CD4-positive, alpha-beta T cell treated with Interleukin-15 for 1 hour (primary cell): Measurements from ENCODE around the gene FN1.

Experiments
- DNase-seq: peaks from one replicate; pipeline ENCODE4 v3.0.0-alpha.2; 2020

FN1 gene

DNA sequence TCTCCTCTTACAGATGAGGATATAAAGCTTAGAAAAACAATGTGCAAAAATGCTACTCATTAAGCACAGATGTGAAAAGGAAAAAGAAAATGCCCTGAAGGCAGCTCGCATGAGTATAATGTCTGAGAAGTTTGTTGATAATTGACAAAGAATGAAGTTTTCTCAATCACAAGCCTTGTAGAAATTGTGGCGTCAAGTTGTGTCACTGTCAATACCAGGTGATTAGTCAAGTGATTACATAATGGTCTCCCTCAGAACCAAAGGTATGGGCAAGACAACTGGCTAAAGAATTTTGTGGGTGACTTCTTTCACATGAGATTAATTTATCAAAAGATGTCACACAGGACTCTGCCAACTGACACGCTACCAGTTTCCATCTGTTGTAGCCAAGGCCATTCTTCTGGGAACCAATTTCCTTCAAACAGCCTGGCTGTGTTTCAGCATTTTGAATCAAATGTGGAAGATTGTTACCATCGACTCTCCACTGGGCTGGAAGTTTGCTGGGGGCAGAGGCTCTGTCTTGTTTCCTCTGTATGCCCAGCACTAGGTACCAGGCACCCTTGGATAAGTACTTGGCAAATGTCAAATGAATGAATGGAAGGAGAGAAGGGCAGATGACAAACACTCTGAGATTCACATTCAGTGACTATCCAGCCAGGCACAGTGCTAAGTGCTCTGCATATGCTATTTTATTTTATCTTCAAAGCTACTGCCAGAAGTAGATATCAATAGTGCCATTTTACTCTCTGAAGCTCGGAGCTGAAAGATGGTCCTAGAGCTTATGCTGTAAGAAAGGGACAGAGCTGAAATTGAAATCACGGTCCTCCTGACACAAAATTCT lies 5.9 kb upstream of the FN1 start:
- no peak for DNase-seq

DNA sequence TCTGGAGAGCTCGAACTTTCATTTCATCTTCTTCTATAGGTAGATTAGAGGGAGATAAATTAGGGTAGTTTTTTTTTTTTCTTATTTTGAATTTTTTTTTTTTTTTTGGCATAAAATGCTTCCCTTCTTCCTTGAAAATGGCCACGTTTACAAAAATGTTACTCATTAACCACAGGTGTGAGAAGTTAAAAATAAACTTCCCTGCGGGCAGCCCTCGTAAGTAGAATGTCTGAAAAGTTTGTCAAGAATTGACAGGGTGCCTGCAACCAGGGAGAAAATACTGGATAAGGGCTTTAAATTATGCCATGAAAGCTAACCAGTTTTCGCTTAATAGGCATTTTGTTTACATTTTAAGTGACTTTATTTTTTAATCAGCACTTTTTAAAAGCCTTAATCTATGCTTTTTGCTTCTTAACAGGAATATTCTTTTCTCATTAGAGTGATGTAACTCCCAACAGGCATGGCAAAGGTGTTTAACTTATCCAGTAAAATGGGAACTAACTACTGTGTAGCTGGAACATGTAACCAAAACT lies 4.2 kb upstream of the FN1 start:
- DNase-seq, result no peak

DNA sequence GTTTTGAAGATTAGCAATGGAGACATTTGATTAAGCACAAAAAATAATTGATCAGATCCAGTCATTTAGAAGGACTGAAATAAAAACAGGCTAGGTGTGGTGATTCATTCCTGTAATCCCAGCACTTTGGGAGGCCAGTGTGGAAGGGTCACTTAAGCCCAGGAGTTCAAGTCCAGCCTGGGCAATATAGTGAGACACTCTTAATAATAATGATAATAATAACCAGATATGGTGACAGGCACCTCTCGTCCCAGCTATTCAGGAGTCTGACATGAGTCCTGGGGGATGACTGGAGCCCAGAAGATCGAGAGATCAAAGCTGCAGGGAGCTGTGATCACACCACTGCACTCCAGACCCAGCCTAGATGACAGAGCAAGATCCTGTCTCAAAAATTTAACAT lies 3.5 kb upstream of the FN1 start:
- no peak for DNase-seq

DNA sequence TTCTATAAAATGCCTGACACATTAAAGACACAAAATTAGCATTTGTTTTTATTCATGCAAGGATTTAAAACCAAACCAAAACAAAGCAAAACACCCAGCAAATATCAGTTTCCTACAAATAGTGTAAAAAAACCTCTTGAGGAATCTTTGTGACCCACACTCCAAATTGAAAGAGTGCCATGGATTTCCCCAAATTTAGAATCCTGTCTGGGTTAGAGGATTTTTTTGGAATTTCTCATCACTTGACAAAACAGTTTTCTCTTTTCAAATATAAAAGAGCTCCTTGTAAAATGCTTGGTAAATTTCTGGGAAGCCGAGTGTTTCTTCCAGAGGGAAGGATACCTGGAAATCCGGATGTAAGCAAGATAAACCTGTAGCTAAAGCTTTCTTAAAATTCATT lies 1.7 kb upstream of the FN1 start:
- no peak for DNase-seq

DNA sequence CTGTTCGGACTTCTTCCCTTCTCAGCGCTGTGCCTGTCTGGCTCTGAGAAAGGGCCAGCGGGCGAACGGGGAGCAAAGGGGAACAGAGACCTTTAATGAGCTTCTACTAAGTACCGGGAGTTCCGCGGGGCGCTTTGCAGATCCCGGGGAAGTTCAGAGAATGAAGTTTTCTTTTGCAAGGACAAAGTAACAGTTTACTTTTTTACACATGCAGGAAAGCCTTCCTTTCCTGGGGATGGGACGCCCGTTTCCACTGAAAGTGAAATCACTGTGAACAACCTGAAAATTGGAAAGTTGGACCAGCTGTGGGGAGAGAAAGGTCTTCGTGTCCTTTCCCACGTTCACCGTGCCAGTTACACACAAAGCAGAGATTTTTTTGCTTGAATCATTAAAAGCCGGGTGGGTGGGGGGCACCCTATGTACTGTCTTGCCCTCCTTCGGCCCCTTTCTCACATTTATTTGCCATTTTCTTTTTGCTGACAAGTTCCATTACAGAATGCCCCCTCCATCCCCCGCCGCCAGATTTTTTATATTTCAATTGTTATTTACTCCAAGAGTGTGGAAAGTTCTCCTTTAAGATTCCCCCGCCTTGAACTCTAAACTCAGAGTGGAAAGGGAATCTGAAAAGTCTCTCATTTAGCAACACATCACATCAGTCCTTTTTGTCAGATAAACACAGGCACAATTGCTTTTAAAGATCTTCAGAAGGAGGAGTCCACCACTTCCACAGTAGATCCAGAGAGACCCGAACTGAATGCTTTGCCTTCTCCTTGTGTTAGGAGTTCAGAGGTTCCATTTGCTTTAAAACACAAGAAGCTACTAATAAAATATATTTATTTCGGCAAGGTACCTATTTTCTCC lies 1.1 kb upstream of the FN1 start:
- DNase-seq, result no peak

DNA sequence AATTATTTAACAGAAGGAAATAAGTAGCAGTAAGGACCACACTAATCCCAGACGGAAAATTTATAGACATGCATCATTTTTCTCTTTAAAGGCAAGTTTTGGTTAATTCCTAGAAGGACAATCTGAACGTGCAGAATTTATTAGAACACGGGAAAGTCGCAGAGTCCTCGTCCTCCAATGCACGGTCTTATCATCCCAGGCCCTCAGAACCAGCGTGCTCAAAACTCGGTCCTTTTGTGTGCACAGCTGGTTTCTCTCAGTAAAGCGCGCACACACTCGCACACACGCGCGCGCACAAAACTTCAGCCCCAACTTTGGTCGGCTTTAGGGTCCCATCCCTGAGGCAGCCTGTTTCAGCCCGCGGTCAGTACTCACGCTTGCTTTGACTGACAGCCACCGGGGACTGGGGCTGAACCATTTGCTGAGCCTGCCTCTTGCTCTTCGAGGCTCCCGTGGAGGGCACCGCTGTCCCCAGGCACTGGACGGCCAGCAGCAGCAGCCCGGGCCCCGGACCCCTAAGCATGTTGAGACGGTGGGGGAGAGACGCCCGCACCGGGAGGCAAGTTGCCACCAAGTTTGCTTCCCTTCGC lies 493 bp downstream of the FN1 start:
- no peak for DNase-seq

DNA sequence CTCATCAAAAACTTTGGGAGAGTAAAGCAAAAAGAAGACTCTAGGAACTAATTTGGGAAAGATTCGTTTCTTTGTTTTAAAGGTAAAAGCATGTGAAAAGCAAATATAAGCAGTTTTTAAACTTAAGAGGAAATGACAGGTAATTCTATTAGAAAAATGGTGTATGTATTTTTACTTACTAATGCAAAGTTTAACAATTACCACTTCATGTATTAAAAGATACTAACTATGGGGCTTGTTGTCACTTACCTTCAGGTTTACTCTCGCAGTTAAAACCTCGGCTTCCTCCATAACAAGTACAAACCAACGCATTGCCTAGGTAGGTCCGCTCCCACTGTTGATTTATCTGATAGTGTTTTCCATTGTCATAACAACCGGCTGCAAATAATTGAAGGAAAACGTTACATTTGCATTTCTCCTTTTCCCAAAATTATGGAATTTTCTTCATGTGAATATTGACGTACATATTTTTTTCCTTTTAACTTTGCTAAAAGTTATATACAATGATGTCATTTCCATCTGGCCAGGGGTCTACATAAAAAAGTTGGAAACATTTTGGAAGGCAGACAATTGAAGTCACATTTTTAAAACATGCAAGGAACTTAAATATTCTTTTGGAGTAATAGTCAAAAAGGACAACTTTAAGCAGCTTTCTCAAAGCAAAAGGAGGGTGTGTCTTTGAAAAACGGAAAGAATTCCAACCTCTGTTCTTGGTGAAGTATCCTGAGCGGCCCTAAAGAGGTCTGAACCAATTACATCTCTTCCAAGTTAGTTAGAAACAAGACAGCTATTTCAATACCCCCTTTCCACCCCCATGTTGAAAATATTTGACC lies 1.2 kb downstream of the FN1 start:
- DNase-seq, result no peak

DNA sequence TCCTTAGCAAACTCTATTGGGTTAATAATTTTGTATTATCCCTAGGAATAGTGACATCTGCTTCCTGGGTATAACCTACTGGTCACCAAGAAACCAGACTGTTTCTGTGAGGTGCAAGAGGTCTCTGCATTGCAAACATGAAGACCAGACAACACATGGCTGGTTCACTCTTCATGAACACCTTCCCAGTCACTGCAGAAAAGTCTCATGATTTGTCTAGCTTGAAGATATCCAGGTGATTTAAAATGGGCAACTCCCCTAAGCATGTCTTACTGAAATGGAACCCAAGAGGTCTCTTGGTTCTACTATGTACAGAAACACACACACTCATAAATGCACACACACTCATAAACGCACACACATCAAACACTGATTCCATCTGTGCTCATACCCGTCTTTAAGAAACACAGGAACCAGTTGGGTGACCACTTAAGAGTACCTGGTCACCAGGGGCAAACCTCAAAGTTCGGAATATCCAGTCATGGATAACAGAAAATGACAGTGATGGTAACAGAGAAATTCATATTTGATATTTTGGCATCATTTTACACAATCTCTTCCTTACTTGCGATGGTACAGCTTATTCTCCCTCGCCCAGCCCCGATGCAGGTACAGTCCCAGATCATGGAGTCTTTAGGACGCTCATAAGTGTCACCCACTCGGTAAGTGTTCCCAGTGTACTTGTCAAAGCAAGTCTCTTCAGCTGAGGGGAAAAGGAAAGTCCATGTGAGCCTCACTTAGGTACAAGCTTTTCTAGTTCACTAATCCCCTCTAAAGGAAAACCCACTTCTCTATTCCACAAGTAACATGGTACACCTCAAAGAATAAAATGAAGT lies 2.9 kb downstream of the FN1 start:
- no peak for DNase-seq

DNA sequence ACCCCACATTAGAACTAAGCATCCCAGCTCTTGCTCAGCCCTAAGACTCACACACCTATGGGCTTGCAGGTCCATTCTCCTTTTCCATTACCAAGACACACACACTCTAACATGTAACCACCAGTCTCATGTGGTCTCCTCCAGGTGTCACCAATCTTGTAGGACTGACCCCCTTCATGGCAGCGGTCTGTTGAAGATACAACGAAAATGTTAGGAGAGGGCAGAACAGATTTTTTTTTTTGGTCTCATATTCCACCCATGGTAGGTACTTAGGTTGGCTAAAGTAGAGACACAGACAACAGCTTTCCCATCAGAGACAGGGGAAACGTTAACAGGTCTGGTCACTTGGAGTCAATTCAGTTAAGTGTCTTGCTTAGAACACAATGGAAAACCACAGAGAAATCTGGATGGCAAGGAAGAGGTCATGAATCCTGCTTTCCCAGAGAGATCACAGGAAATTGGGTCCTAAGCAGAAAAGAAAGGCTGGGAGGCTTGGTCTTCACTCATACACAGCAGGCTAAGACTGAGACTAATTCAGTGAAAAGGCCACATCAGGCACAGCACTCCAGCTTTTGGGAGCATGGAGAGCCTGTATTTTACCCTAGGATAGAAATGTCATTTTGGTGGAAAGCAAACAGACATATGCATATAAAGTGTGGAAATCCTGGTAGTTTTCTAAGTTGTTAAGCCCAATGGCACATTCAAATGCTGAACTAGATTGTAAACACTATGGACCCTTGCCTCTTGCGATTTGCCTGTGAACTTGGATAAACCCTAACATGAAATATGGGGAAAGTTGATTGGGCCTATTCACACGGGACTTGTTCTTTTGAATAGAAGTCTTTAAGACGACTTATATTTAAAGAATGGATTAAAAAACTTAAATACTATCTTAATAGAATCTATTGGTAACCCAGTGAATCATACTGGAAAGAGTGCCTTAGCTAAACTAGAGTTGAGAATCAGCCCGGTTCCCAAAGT lies 3.8 kb downstream of the FN1 start:
- DNase-seq, result no peak

DNA sequence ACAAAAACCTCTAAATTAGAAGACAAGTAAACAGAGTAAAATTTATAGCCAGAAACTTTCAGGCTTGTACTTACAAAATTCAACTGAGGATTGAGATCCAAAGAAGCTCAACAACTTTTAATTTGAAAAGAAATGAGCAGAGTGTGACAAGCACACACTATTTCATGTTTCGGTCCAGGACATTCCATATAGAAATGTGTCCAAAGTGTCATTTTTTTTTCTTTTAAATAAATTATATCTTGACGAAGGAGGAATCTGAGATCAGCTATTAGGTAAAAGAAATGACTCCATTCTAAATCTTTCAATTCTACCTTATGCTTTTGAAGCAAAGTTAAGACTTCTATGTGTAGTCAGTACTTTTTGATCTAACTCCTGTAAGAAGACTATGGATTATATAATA lies 4.6 kb downstream of the FN1 start:
- DNase-seq, result no peak

DNA sequence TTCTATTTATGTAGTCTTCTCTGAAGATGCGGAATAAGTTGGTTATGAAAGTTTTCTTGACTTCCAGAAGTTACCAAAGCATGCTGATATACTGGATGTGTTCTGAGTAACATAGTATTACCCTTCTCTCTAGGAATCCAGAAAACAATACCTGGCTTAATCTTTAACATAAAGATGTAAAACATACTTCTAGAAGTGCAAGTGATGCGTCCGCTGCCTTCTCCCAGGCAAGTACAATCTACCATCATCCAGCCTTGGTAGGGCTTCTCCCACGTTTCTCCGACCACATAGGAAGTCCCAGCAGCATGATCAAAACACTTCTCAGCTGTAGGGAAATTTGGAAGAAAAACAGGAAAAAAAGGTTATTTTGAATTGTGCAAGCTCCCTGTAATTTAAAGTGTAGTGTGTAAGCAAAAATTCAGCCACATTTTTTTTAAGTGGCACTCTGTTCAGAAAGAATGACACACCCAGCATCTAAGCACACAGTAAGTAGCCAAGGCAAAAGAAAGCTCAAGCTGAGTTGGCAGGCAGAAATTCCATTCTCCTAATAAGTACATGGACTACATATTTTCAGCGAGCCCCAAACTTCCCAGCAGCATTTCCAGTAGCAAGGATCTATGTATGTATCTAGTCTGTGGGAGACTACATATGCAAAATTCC lies 5.2 kb downstream of the FN1 start:
- DNase-seq, result no peak

DNA sequence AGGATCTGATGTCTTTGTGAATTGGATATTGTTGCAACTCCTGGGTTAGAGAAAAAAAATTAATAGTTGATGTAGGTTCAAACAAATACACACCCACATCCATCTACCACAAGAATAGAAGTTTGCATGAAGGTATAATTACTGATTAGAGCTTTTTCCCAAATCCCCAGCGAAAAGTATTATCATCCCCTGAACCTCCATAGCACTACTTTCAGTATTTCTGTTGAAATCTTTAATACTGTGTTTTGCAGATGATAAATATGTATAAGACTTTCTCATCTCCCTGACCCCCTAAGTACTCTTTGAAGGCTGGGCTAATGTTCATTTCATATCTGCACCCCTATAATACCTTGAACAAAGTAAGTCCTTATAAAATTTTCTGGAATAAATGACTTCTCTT lies 6.4 kb downstream of the FN1 start:
- no peak for DNase-seq

DNA sequence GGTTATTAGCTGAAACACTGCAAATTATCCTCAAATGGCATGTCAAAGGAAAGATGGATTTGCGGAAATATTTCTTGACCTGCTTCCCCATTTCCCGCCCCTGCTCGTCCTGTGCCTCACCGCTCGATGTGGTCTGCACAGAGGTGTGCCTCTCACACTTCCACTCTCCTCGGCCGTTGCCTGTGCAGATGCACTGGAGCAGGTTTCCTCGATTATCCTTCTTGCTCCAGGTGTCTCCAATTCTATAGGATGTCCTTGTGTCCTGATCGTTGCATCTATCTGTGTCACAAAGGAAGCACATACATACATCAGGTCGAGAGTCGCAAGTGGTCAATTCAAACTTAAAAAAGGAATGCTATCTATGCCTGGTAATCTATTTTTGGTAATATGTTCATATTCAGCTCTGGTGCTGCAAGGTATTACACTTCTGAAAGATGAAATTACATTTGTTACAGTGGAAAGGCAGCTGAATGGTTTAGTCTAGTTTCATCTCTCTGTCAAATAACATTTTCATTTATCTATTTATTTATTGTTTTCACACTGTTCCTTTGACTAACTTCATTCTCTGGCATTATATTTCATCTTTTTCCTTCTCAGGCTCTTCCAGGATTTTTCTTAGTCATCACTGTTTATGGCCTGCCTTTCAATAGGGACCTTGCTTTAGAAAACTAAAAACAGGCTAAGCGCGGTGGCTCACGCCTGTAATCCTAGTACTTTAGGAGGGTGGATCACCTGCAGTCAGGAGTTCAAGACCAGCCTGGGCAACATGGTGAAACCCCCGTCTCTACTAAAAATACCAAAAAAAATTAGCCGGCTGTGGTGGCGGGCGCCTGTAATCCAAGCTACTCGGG lies 7.6 kb downstream of the FN1 start:
- DNase-seq, result no peak

DNA sequence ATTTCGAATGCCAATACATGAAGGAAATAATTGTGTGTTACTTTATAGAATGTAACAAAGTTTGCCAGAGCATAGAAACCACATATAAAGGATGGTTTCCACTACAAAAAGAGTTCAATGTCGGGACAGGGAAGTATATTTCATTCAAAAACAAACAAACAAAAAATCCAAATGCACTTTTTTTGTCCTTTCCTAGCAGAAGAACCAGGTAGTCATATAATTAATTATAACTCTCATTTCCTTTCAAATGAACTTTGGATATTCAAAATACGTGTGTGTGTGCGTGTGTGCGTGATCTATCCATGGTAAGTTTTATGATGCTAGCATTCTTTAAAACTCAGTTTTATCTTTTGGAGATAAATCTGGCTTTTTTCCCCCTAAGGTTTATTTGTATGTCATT lies 8.3 kb downstream of the FN1 start:
- no peak for DNase-seq

DNA sequence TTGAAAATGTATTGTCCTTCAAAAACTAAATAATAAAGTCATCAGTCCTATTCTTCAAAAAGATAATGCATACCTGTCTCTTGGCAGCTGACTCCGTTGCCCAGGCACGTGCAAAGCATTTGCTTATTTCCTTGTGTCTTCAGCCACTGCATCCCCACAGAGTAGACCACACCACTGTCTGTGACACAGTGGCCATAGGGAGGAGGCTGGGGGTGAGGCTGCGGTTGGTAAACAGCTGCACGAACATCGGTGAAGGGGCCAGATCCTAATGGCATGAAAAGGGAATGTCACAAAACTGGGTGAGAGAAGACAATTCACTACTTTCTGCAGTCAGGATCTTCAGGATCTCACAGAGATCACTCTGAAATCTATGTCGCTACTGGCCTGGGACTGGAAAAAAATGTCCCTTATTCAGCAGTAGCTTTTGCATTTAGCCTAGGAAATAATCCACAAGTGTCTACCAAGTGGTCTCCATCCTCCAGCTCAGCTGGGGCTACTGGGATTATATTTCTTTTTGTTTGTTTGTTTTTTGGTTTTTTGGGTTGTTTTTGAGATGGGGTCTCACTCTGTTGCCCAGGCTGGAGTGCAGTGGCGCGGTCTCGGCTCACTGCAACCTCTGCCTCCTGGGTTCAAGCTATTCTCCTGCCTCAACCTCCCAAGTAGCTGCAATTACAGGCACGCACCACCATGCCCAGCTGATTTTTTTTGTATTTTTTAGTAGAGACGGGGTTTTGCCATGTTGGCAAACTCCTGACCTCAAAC lies 10.7 kb downstream of the FN1 start:
- no peak for DNase-seq

DNA sequence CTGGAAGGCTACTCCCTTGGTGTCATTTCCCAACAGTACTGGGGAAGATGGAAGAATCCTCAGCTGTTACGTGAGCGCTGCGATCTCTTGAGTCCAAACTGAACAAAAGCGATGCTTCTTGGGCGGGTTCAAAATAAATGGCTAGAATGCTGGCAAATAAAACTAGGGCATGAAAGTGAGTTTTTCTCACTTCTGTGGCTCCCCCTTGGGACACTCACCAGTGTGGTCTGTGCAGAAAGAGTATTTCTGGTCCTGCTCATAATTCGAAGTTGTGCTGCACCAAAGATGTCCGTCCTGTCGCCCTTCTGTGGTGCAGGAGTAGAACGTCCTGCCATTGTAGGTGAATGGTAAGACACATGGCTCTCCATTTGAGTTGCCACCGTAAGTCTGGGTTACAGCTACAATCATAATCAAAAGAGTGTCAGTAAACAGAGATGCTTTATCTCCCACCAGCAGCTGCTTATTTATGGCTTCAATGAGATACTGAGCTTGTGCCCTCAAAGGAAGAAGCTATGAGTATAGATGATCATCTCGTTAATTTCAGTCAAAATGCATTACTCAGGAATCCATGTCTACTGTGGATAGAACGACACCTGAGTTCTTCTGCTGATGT lies 11.8 kb downstream of the FN1 start:
- DNase-seq, result no peak

DNA sequence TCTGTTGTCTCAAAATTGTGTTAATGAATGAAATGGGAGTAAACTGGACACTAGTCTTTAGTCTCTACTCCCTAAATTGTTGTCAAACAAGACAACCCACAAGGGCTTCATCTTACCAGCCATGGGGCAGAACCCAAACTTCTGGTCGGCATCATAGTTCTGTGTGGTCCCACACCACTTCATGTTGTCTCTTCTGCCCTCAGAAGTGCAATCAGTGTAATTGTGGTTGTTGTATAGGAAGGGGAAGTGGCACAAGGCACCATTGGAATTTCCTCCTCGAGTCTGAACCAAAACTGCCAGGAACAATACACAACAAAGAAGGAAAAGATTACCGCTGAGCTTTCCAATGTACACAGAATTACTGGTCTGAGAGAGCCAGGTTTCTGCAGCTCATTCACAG lies 12.6 kb downstream of the FN1 start:
- DNase-seq, result no peak

DNA sequence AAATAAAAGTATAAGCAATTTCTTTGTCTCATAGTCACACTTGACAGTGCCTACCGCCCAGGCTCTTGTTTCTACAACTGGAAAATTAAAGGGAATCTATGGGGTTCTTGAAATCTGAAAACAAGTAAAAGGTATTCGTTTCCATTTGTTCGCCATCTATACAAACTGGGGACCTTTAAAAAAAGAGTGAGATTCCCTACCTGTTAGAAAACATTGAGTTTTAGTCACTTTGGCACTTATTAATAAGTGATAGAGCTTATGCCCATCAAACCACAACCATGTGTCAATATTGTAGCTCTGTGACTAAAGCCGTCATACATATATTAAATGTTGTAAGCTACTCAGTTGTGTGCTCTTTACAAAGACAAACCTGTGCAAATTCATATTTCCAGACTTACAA lies 13.2 kb downstream of the FN1 start:
- no peak for DNase-seq
